RKO (cell line): ENCODE data around the gene ZIC5.

Experiments used
- DNase-seq: peaks from one replicate; pipeline ENCODE4 v3.0.0-alpha.2; 2016; ENCODE audit warnings: low spot score

Gene ZIC5

GRCh38 chr13:99987154-99988019 lies 15.8 kb upstream of the ZIC5 start:
- no peak for DNase-seq

GRCh38 chr13:99986741-99987140 lies 15.2 kb upstream of the ZIC5 start:
- no peak for DNase-seq

DNA sequence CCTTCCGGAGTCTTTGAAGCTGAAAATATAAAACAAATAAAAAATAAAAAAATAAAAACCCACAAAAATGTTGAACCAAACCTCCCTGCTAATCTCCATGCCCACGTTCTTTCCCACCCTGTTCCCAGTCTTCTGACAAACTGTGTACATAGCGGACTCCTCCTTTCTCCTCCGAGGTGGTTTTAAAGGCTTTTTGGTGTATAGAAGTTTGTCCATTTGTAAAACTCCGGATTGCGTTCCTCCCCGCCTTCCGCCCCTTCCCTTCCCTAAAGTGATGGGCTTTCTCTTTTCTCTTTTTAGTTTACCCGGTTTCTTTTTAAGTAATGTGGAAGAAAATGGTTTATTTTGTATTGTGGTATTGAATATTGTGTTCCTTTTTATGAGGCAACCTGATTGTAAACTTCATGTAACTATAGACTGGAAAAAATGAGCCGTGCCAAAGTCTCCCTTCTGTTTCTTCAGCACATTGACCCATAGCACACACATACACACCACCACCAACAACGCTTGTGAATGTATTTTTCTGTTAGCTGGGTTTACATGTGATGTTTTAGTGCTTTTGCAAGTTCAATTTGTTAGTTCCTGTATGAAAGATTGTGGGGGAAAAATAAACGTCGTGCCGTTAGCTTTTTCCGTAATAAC lies 14.4 kb upstream of the ZIC5 start:
- no peak for DNase-seq

GRCh38 chr13:99985241-99985874 lies 13.8 kb upstream of the ZIC5 start:
- DNase-seq: peak; percentile 32

GRCh38 chr13:99984461-99985240 lies 13.1 kb upstream of the ZIC5 start:
- DNase-seq: peak; percentile 40

DNA sequence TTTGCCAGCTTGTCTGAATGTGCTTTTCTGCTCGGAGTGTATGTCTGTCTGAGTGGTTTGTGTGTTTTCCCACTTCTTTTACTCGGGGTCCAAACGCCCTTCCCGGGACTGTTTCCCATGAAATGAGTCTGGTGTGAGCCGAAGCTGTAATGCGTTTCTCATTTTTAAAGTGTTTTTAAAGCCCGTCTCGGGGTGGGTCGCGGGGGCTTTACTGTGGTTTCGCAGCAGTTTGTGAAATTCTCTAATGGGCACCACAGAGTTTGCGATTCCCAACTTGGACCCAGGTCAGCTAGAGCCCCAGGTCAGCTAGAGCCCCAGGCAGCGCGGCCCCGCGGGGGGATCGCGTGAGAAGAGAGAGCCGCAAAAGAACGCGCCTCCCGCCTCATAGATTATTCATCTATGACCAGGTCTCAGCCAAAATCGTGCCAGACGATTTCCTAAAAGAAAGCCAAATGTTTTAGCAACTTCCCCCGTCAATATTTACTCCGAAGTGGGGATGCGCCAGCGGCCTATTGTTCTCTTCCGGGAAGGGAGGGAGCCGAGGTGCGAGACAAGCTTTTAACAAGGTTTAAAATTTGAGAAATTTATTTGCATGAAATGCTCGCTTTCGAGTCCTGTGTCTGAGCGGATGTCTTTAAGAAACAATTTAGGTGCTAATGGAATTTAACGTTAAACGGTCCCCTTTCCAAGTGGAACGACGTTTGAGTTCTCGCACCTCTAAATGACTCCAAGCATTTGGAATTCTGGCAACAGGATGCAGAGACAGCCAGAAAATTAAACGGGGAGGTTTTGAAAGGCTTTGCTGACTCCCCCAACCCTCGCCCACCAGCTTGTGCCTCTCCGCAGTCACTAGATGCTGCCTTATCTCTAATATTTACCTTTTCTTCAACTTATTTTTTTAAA lies 12.2 kb upstream of the ZIC5 start:
- DNase-seq: peak; percentile 25

DNA sequence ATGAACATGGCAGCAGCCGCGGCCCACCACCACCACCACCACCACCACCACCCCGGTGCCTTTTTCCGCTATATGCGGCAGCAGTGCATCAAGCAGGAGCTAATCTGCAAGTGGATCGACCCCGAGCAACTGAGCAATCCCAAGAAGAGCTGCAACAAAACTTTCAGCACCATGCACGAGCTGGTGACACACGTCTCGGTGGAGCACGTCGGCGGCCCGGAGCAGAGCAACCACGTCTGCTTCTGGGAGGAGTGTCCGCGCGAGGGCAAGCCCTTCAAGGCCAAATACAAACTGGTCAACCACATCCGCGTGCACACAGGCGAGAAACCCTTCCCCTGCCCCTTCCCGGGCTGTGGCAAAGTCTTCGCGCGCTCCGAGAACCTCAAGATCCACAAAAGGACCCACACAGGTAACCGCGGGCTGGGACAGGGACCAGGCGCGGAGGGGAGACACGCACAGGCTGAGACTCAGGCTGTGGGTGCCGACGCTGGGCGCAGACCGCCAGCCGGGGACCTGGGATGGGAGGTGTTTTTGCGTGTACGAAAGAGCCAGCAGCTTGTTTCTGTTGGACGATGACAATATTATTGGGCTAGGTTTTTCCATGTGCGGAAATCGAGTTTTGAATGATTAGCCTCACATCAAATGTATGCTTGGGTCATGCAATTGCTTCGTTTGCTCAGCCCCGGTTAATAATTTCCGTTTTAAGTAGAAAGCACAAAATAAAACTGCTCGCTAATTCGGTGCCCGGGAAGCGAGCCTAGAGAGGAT lies 11.3 kb upstream of the ZIC5 start:
- peak; percentile 61 for DNase-seq

DNA sequence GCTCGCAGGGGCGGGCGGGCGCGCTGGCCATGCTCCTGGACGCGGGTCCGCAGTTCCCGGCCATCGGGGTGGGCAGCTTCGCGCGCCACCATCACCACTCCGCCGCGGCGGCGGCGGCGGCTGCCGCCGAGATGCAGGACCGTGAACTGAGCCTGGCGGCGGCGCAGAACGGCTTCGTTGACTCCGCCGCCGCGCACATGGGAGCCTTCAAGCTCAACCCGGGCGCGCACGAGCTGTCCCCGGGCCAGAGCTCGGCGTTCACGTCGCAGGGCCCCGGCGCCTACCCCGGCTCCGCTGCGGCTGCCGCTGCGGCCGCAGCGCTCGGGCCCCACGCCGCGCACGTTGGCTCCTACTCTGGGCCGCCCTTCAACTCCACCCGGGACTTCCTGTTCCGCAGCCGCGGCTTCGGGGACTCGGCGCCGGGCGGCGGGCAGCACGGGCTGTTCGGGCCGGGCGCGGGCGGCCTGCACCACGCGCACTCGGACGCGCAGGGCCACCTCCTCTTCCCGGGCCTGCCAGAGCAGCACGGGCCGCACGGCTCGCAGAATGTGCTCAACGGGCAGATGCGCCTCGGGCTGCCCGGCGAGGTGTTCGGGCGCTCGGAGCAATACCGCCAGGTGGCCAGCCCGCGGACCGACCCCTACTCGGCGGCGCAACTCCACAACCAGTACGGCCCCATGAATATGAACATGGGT lies 10.6 kb upstream of the ZIC5 start:
- peak; percentile 22 for DNase-seq

GRCh38 chr13:99981735-99982035 lies 10.1 kb upstream of the ZIC5 start, which contains the start of gene ZIC2:
Gene ZIC2, plus strand, starts transcription at chr13:99981784. Its CDS starts 281 bp downstream, at chr13:99982065.
- no peak for DNase-seq

DNA sequence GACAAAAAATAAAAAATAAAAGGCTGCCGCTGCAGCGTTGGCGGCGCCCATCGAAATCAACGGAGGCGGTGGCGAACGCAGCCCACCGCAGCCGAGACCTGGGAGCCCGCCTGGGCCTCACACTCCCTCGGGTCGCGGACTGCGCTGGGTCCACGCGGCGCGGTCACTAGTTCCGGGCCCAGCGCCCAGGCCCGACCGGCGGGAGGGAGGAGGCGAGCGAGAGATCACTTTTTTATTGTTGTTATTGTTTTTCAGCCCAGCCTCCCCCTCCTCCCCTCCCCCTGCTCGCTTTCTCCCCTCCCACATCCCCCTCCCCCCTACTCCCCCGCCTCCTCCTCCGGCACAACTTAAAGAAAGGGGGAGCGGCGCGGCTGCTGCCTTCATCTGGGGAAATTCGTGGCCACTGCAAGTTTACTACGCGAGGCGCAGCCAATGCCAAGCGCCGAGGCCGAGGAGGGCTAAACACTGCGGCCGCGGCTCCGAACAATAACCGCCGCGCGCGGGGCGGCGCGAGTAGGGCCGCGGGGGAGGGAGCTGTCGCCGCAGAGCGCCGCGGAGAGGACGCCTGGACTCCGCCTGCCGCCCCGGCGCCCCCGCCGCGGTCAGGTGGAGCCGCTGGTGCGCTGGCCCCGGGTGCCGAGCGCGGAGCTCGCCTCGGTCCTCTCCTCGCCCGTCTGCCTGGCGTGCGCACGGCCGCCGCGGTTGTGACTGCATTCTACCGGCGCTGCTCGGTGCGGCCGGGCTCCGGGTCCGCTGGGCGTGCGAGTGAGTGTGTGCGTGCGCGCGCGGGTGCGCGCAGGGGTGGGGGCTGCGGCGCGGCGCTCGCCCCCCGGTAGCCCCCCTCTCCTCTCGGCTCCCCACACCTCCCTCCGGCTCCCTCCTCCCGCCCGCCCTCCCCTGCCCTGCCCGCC lies 9.5 kb upstream of the ZIC5 start:
- DNase-seq: peak; percentile 74

DNA sequence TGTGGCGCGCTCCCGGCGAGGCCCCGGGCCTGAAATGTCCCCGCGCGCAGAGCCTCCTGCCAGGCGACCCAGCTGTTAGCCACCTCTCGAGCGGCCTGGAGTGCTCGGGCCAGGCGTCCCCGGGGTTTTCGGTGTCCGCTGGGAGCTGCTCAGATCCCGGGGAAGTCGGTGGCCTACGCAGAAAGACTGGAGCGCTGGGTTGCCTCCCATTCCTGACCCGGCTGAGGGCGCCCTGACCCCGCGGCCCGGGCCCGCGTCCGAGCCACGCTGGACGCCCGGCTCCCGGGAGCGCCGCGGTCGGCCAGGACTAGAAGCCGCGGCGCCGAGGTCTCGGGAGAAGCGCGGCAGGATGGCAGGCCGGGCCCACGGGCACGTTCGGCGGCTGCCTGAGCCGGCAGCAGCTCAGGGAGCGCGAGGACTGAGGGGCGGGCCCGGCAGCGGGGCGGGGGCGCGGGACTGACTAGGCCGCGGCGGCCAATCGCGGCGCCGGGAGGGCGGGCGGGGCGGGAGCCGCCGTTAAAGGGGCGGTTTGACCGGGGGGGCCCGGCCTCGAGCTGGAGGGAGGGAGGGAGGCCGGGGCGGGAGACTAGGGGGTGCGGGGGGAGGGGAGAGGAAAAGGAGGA lies 8.7 kb upstream of the ZIC5 start:
- DNase-seq: peak; percentile 72

GRCh38 chr13:99979453-99980200 lies 8.1 kb upstream of the ZIC5 start:
- DNase-seq: peak; percentile 46

DNA sequence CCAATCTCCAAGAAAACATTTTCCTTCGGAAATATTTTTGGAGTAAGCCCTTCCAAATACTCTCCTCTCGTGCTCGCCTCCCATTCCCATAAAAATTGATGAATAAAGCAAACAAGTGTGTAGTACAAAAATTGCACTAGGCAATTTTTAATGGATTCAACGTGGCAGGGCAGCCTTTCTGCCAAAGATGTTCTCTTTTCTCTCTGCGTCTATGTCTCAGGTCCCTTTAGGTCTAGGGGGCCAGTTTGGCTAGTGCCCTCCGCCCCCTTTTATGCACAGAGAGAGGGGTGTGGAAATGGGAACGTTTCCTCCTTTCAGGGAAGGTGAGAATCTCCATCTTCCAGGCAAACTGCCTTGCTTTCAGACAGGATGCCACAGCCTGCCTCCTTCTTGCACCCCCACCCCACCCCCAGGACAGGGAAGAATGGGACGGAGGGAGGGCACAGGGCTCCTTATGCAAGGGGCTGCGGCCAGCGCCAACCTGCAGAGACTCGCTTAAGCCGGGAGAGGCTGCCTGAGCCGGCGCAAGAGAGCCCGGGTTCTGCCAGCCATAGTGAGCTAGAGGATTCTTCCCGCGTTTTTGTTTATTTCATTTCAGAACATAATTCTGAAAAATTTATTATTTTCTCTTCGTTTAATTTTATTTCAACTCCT lies 7.4 kb upstream of the ZIC5 start:
- peak; percentile 30 for DNase-seq

DNA sequence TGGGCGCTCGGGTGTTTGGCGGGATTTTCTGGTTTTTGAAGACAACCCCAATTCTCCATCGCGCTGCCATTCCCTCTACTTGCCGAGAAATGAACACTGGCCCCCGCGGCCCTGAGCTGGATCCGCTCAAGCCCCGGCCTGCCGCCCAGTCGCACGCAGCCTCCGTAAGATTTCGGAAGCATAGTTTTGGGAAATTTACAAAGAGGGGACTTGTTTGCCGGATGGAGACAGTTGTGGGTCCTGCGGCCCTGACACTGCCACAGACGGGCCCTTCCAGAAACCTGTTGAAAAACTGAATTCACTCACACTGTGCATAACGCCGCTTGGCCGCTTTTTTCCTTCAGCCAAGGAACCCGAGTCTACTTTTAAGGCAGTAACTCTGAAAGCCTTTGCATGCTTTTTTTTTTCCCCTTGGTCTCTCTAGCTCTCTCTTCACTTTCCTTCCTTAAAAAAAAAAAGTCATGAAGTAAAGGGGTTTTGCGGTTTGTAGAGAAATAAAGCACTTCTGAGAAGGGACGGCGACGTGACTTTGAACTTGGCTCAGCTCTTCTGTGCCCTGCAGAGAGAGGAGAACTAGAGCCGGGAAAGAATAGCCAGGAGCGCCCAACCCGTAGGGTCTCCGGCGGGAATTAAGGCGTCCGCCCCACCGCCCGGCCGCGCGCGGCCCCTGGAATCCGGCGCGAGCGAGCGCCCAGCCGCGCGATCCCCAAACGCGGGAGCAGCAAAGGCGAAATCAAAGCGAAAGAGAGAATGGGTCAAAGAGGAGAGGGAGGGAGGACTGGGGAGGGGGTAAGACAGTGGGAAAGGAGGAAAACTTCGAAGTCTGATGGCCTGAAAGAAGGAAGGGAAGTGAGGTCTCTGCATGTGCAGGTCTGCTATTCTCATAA lies 6.6 kb upstream of the ZIC5 start:
- no peak for DNase-seq

GRCh38 chr13:99977334-99977911 lies 5.9 kb upstream of the ZIC5 start:
- DNase-seq: no peak

GRCh38 chr13:99976575-99976974 lies 5.0 kb upstream of the ZIC5 start:
- DNase-seq: no peak
